HCT116 (cell line): Measurements from ENCODE around the gene PCSK9. TPM values are rescaled to one million over a fixed set of nuclear protein-coding genes. Genes with fewer than 3 reads are reported as not detected.

Experiments
- ATAC-seq: fragments of 200-7000 bp; cut with Tn5 transposase; 2 replicates; pipeline ENCODE4 v1.9.1; 2020; ENCODE audit warnings: mild to moderate bottlenecking, moderate library complexity
- BruUV-seq: library from RNA; stranded (reverse); fragments of 400-500 nt; replicated peaks from 2 replicates; lab custom pipeline; 2021; lab: Mats Ljungman, UMichigan
- CTCF ChIA-PET: fragments of 300-600 bp; sonication (Branson Sonifier 250); formaldehyde crosslinking; loops from one replicate; lab custom pipeline; 2021; ENCODE audit warnings: antibody characterized with exemption; lab: Charles Lee
- POLR2A ChIA-PET: fragments of 300-600, 350-600 bp; sonication (Branson Sonifier 250); formaldehyde crosslinking; loops from one replicate; lab custom pipeline; 2021; ENCODE audit warnings: antibody characterized with exemption; lab: Charles Lee
- RAD21 ChIA-PET, 2 experiments: fragments of 300-600 bp; sonication (Branson Sonifier 250); formaldehyde crosslinking; loops; one replicate each; lab custom pipeline; 2023; ENCODE audit warnings: low total read pairs in 2 of 2; ENCODE audit not compliant: uncharacterized antibody in 2 of 2, unreplicated experiment in 2 of 2, low non-redundant PET in 1 of 2; lab: Charles Lee
- DNase-seq: peaks from one replicate; pipeline ENCODE4 v3.0.0-alpha.2; 2010; ENCODE audit warnings: low read depth, low spot score
- H2AFZ ChIP-seq: fragments of 200-600 bp; shearing (Covaris generic), sonication (generic); 2 replicates; pipeline ENCODE4 v1.6.1; 2017; ENCODE audit warnings: low read depth, mixed run types, mixed read lengths, antibody characterized with exemption, low read length; ENCODE audit not compliant: poor library complexity, severe bottlenecking
- H3K27ac ChIP-seq: 2 replicates; pipeline ENCODE4 v1.5.1; 2012; ENCODE audit warnings: low read depth, low read length
- H3K27me3 ChIP-seq: fragments of 200-600 bp; sonication (generic); 2 replicates; pipeline ENCODE4 v1.6.1; 2016; ENCODE audit warnings: mixed run types, low read length, mixed read lengths; ENCODE audit not compliant: insufficient read depth
- H3K36me3 ChIP-seq, 2 experiments: fragments of 200-500 bp in 1 of 2; fragments of 200-600 bp in 1 of 2; sonication (Bioruptor generic) in 1 of 2; sonication (generic) in 1 of 2; 2 replicates each; pipeline versions ENCODE4 v1.5.1 to v1.6.1; 2014 to 2016; ENCODE audit warnings: low read length in 2 of 2, inconsistent platforms in 1 of 2, mixed read lengths in 1 of 2, mixed run types in 1 of 2; ENCODE audit not compliant: insufficient read depth in 2 of 2, control insufficient read depth in 1 of 2
- H3K4me1 ChIP-seq, 2 experiments: fragments of 200-600 bp in 1 of 2; sonication (generic) in 1 of 2; 2 replicates each; pipeline versions ENCODE4 v1.5.1 to v1.6.1; 2012 to 2017; ENCODE audit warnings: low read length in 2 of 2, inconsistent platforms in 1 of 2, mild to moderate bottlenecking in 1 of 2, mixed read lengths in 1 of 2, mixed run types in 1 of 2, moderate library complexity in 1 of 2; ENCODE audit not compliant: insufficient read depth in 2 of 2, control insufficient read depth in 1 of 2
- H3K4me2 ChIP-seq: fragments of 200-600 bp; sonication (generic); 2 replicates; pipeline ENCODE4 v1.6.1; 2017; ENCODE audit warnings: mixed run types, low read length, mixed read lengths
- H3K4me3 ChIP-seq, 2 experiments: fragments of 200-600 bp in 1 of 2; sonication (generic) in 1 of 2; replicated peaks in 1 of 2; 2 replicates each; pipeline ENCODE4 v1.5.1; 2011 to 2016; ENCODE audit warnings: low read length in 2 of 2, control low read depth in 1 of 2, low read depth in 1 of 2, mild to moderate bottlenecking in 1 of 2, mixed read lengths in 1 of 2, mixed run types in 1 of 2
- H3K79me2 ChIP-seq: fragments of 200-600 bp; sonication (generic); 2 replicates; pipeline ENCODE4 v1.6.1; 2017; ENCODE audit warnings: mild to moderate bottlenecking, mixed run types, low read length, moderate library complexity, mixed read lengths; ENCODE audit not compliant: insufficient read depth
- H3K9ac ChIP-seq: fragments of 200-600 bp; sonication (generic); 2 replicates; pipeline ENCODE4 v1.6.1; 2016; ENCODE audit warnings: low read length, mixed read lengths
- H3K9me2 ChIP-seq: fragments of 200-600 bp; sonication (generic), shearing (Covaris generic); 2 replicates; pipeline ENCODE4 v1.6.1; 2017; ENCODE audit warnings: mixed run types, mild to moderate bottlenecking, moderate library complexity; ENCODE audit not compliant: insufficient read depth
- H3K9me3 ChIP-seq, 2 experiments: fragments of 200-500 bp in 1 of 2; fragments of 200-600 bp in 1 of 2; sonication (Bioruptor generic) in 1 of 2; sonication (generic) in 1 of 2; 2 replicates each; pipeline ENCODE4 v1.6.1; 2014 to 2017; ENCODE audit warnings: low read length in 2 of 2, mixed read lengths in 2 of 2, inconsistent platforms in 1 of 2, low read depth in 1 of 2, mild to moderate bottlenecking in 1 of 2, mixed run types in 1 of 2, moderate library complexity in 1 of 2; ENCODE audit not compliant: control insufficient read depth in 1 of 2, insufficient read depth in 1 of 2
- H4K20me1 ChIP-seq: fragments of 200-600 bp; sonication (generic), shearing (Covaris generic); 2 replicates; pipeline ENCODE4 v1.6.1; 2017; ENCODE audit warnings: mixed run types, mild to moderate bottlenecking, moderate library complexity; ENCODE audit not compliant: insufficient read depth
- CTCF ChIP-seq, 3 experiments: fragments of 200-600 bp in 1 of 3; sonication (generic) in 1 of 3; IDR thresholded peaks in 2 of 3; conservative IDR thresholded peaks in 1 of 3; 2 replicates each; pipeline ENCODE4 v1.5.1; 2012 to 2017; ENCODE audit warnings: low read depth in 2 of 3, low read length in 2 of 3, antibody characterized with exemption in 1 of 3, borderline replicate concordance in 1 of 3, control low read depth in 1 of 3, mild to moderate bottlenecking in 1 of 3, mixed read lengths in 1 of 3, mixed run types in 1 of 3, moderate library complexity in 1 of 3; ENCODE audit not compliant: insufficient read depth in 1 of 3
- EGR1 ChIP-seq: IDR thresholded peaks from 2 replicates; pipeline ENCODE4 v1.6.1; 2012; ENCODE audit warnings: low read depth
- EZH2 ChIP-seq: fragments of 200-600 bp; sonication (generic); IDR thresholded peaks from 2 replicates; pipeline ENCODE4 v1.6.1; 2017; ENCODE audit warnings: antibody characterized with exemption, mixed run types
- MAX ChIP-seq: IDR thresholded peaks from 2 replicates; pipeline ENCODE4 v1.6.1; 2012
- RAD21 ChIP-seq: IDR thresholded peaks from 2 replicates; pipeline ENCODE4 v1.6.1; 2012; ENCODE audit warnings: low read depth, mild to moderate bottlenecking
- SIN3A ChIP-seq: IDR thresholded peaks from 2 replicates; pipeline ENCODE4 v1.6.1; 2012; ENCODE audit warnings: low read depth
- SP1 ChIP-seq: IDR thresholded peaks from 2 replicates; pipeline ENCODE4 v1.6.1; 2012; ENCODE audit warnings: low read depth
- ZNF274 ChIP-seq: fragments of 200-500 bp; sonication (Bioruptor generic); IDR thresholded peaks from 2 replicates; pipeline ENCODE4 v1.6.1; 2014; ENCODE audit warnings: mild to moderate bottlenecking, low read depth, low read length, inconsistent platforms
- intact Hi-C: fragments of 100-400 bp; cut with micrococcal nuclease; formaldehyde crosslinking; loops from 2 replicates; pipeline ENCODE4 v1.10.0; 2022
- total RNA-seq: library from RNA; stranded (reverse); gene quantifications from one replicate; pipeline ENCODE4 v1.2.1, GENCODE V29; 2021; ENCODE audit not compliant: unreplicated experiment

Gene PCSK9
- total RNA-seq, 1 experiment from 2014 or later: 39.6 TPM

GRCh38 chr1:55034476-55035133, 4.7 kb upstream of the PCSK9 start:
- no peaks in the 10 kb centered on the region for H3K9me3 ChIP-seq
- no peaks in the 10 kb centered on the region for H3K79me2 ChIP-seq
- H3K27me3 ChIP-seq: no peaks in the 10 kb centered on the region
- no peaks in the 10 kb centered on the region for H3K36me3 ChIP-seq
- no peak for ATAC-seq
- H3K27ac ChIP-seq: no peak overlapping the region
- TF ChIP-seq EZH2 (no peak), SP1 (no peak), SIN3A (no peak), MAX (no peak), EGR1 (no peak), RAD21 (no peak)
- H3K4me2 ChIP-seq: no peak overlapping the region
- no peak overlapping the region for H3K9ac ChIP-seq
- H2AFZ ChIP-seq: no peak overlapping the region
- POLR2A ChIA-PET: no interaction called here
- no peaks in the 10 kb centered on the region for H3K9me2 ChIP-seq
- no TSS peak for BruUV-seq
- CTCF ChIA-PET: interaction anchor here (1.4 to 6.1 kb wide), 3 partner anchors 13 to 90 kb away, joined by 3 to 24 read pairs (median 4); no protein-coding TSS in a partner anchor
- H4K20me1 ChIP-seq: no peaks in the 10 kb centered on the region
- H3K4me1 ChIP-seq: peaks cover 14 to 29% of the 10 kb centered on the region in 2 experiments; a peak in 3 of 4 replicates
- no peak overlapping the region for H3K4me3 ChIP-seq
- intact Hi-C loops: no loop called here
- RAD21 ChIA-PET: no interaction called here
- no peak for DNase-seq

GRCh38 chr1:55035904-55036303, 3.4 kb upstream of the PCSK9 start:
- no peak overlapping the region for H3K9ac ChIP-seq
- H3K9me2 ChIP-seq: no peaks in the 10 kb centered on the region
- peaks cover 14 to 42% of the 10 kb centered on the region in 2 experiments; a peak in 3 of 4 replicates for H3K4me1 ChIP-seq
- H4K20me1 ChIP-seq: no peaks in the 10 kb centered on the region
- no TSS peak for BruUV-seq
- H3K36me3 ChIP-seq: no peaks in the 10 kb centered on the region
- no peaks in the 10 kb centered on the region for H3K27me3 ChIP-seq
- ChIA-PET POLR2A (no interaction called here), CTCF (interaction anchor here (1.6 to 6.1 kb wide), 2 partner anchors 14 to 86 kb away, joined by 3 to 24 read pairs; no protein-coding TSS in a partner anchor), RAD21 (no interaction called here)
- intact Hi-C loops: no loop called here
- H3K9me3 ChIP-seq: no peaks in the 10 kb centered on the region
- TF ChIP-seq CTCF (IDR thresholded peaks at IDR 0.05 in 2 of 3, conservative IDR thresholded peaks at IDR 0.05 in 1 of 3; ENCODE audit: borderline replicate concordance in 1 of 3, insufficient read depth in 1 of 3, low read depth in 2 of 3, low read length in 2 of 3): peak; percentile 19 to 39 (median 34); a peak in 3 of 6 replicates
- TF ChIP-seq ZNF274: no peak
- TF ChIP-seq EZH2: no peak
- H3K27ac ChIP-seq: no peak overlapping the region
- DNase-seq (peak; percentile 34), ATAC-seq (no peak; the same call in 1 of the 2 replicates)
- H3K4me2 ChIP-seq: peak overlapping the region; percentile 24
- no peak overlapping the region for H3K4me3 ChIP-seq
- peak overlapping the region; percentile 18 for H2AFZ ChIP-seq
- H3K79me2 ChIP-seq: peaks cover 2% of the 10 kb centered on the region; the same call in 1 of the 2 replicates
